ENCODE data around the gene PLEKHA6.

The PLEKHA6 gene

DNA sequence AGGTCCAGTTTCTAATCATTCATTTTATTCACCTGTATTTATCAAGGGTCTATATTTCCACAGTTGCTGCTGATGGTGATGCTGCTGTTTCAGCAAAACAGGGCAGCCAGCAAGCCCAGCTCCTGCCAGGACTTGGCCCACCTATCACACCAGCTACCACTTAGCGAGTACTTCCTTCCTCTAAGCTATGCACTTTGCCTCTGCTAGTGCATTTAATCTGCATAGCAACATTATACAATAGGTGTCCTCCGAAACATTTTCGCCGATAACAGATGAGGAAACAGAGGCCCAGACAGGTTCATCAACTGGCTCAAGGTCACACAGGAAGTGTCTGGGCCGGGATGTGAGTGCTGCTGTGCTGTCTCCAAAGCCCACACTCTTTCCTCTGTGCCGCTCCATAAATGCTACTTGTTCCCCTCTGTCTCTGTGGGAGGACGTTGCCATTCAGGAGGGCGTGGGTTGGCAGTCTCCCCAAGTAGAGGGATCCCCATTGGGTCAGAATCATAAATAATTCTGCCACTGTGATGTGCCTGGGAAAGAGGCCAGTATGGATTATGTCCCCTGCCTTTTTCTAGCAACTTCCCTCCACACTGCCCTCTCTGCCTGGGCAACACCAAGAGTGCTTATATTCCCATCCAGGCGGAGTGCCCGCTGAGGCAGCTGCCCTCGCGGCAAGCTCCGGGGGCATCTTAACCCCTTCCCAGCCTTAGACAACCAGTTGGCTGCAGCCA, 9.4 kb upstream of the PLEKHA6 start:
- Histone ChIP-seq H3K9ac (ENCODE audit: low read depth, low read length) (no peak overlapping the region), H3K4me1 (ENCODE audit: insufficient read depth, low read length) (no peaks in the 10 kb centered on the region), H3K36me3 (ENCODE audit: insufficient read depth, low read length) (no peaks in the 10 kb centered on the region), H3K9me3 (ENCODE audit: control insufficient read depth, insufficient read depth, low read length) (no peaks in the 10 kb centered on the region)

DNA sequence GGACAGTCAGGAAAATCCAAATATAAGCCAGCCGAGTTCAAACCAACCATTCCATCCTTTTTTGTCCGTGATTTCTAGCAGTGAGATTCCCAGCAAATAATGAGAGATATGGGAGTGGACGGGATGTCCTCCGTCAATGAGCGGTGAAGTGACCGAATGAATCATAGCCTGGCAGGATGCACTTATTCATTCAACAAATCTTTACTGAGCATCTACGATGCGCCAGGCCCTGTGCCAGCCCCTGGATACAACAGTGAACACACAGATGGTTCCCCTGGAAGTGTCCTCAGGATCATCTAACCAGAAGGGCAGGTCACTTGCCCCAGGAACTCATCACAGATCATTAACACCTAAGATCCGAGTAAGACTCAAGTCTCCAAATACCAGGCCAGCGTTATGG, 8.2 kb upstream of the PLEKHA6 start:
- H3K9ac ChIP-seq (ENCODE audit: low read depth, low read length): no peak overlapping the region

DNA sequence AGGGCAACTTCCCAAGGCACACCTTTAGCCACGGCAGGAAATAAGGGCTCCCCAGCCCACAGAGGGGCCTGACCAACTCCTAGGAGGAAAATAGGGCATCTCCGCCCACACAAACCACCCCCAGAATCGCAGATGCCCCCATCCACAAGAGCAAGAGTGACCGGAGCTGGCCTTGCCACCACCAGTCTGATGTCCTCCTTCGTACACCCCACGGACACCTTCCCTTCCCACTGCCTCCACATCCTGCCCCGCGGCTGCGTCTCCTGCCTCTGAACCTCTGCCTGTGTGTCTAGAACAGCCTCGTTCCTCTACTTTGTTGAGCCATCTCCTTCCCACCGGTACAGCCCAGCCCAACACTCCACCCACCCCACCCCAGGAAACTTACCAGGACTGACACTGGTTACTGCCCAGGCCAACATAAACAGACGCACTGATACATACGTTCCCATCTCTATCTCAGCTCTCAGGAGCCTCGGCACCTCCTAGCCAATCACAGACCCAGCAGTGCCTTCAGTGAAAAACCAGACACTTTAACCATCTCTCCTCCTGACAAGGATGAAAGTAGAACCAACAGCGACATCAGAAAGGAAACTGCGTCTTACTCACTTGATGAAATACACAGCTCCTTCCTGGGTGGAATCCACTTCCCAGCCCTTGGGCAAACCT, 7.6 kb upstream of the PLEKHA6 start:
- Histone ChIP-seq H3K36me3 (ENCODE audit: insufficient read depth, low read length) (no peaks in the 10 kb centered on the region), H3K9ac (ENCODE audit: low read depth, low read length) (no peak overlapping the region), H3K4me1 (ENCODE audit: insufficient read depth, low read length) (no peaks in the 10 kb centered on the region), H3K9me3 (ENCODE audit: control insufficient read depth, insufficient read depth, low read length) (no peaks in the 10 kb centered on the region)

More for the DNA sequence above, 8.2 kb upstream of the PLEKHA6 start:
- Histone ChIP-seq H3K4me1 (ENCODE audit: insufficient read depth, low read length) (no peaks in the 10 kb centered on the region), H3K36me3 (ENCODE audit: insufficient read depth, low read length) (no peaks in the 10 kb centered on the region), H3K9me3 (ENCODE audit: control insufficient read depth, insufficient read depth, low read length) (no peaks in the 10 kb centered on the region)

GRCh38 chr1:204366759-204367158, 7.0 kb upstream of the PLEKHA6 start:
- Histone ChIP-seq H3K4me1 (ENCODE audit: insufficient read depth, low read length) (no peaks in the 10 kb centered on the region), H3K9me3 (ENCODE audit: control insufficient read depth, insufficient read depth, low read length) (no peaks in the 10 kb centered on the region), H3K36me3 (ENCODE audit: insufficient read depth, low read length) (no peaks in the 10 kb centered on the region), H3K9ac (ENCODE audit: low read depth, low read length) (no peak overlapping the region)

DNA sequence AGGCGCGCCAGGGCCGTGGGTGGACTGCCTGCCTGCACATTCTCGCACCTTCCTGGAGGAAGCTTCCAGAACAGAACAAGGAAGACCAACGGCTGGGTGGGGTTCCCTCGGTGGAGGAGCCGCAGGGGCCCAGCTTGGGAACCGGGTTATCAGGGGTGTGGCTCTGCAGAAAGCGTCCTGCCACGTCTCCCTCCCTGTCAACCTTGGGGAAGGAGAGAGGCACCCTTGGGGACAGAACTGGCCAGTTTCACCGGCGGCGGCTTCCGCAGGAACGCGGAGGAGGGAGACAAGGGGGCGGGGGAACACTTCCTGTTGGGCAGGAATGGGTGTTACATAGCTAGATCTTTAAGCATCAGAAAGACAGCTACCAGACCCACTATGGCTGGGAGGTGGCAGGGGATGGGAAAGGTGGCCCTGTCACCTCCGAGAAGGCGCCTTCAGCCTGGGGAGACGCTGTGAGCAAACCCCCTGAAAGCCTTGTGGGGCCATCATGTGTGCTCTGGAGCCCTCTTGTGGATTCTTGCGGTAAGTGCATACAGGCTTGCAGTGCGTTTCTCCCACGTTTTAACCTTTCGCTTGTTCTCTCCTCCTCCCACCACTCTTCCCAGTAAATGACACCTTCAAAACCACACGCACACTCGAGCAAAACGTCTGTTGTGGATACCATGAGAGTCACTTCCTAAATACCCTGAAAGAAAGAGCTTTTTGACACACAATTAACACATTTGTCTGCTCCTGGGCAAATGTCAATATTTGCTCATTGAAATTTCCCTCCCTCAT, 3.8 kb upstream of the PLEKHA6 start:
- H3K9me3 ChIP-seq (ENCODE audit: control insufficient read depth, insufficient read depth, low read length): no peaks in the 10 kb centered on the region
- no peaks in the 10 kb centered on the region for H3K36me3 ChIP-seq (ENCODE audit: insufficient read depth, low read length)
- peak overlapping the region; percentile 6 for H3K9ac ChIP-seq (ENCODE audit: low read depth, low read length)
- peaks cover 8% of the 10 kb centered on the region for H3K4me1 ChIP-seq (ENCODE audit: insufficient read depth, low read length)

GRCh38 chr1:204362984-204363334, 3.2 kb upstream of the PLEKHA6 start:
- H3K9ac ChIP-seq (ENCODE audit: low read depth, low read length): peak overlapping the region; percentile 6
- H3K9me3 ChIP-seq (ENCODE audit: control insufficient read depth, insufficient read depth, low read length): no peaks in the 10 kb centered on the region
- H3K4me1 ChIP-seq (ENCODE audit: insufficient read depth, low read length): peaks cover 12% of the 10 kb centered on the region
- no peaks in the 10 kb centered on the region for H3K36me3 ChIP-seq (ENCODE audit: insufficient read depth, low read length)

DNA sequence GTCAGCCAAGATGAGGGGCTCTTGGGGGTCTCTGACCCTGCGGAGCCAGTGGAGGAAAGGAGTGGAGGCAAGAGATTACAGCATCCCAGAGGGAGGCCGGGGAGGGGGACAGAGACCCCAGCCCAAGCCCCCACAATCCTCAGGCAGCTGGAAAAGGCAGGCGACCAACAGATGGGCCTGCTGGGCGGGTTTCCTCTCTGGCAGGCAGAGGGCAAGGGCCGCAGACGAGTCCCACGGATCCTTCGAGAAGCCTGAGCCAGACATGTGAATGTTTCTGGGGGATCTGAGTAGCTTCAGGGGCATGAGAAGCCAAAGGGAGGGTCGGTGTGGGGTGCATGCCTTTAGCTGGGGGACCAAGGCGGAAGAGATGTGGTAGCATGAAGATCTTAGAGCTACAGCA, 2.1 kb upstream of the PLEKHA6 start:
- Histone ChIP-seq H3K9me3 (ENCODE audit: control insufficient read depth, insufficient read depth, low read length) (no peaks in the 10 kb centered on the region), H3K9ac (ENCODE audit: low read depth, low read length) (no peak overlapping the region), H3K4me1 (ENCODE audit: insufficient read depth, low read length) (peaks cover 18% of the 10 kb centered on the region), H3K36me3 (ENCODE audit: insufficient read depth, low read length) (no peaks in the 10 kb centered on the region)

DNA sequence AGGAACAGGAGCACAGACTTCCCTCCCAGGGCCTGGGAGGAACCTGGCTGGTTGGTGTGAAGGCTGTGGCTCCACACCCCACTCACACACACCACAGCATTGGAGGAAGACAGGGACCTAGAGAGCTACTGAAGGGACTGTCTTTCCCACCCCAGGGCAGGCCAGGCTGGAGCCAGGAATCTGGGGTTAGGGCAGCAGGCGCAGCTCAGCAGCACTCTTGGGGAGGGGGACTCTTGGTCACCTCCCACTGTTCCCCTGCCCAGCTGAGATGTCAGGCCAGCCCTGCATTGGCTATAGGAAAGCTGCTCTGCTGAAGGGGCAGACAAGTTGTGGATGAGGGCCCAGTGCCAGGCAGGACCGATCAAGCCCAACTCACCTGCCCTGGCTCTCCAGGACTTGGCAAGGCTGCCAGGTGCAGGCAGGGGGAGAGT, 1.6 kb upstream of the PLEKHA6 start:
- Histone ChIP-seq H3K9ac (ENCODE audit: low read depth, low read length) (no peak overlapping the region), H3K36me3 (ENCODE audit: insufficient read depth, low read length) (no peaks in the 10 kb centered on the region), H3K9me3 (ENCODE audit: control insufficient read depth, insufficient read depth, low read length) (no peaks in the 10 kb centered on the region), H3K4me1 (ENCODE audit: insufficient read depth, low read length) (peaks cover 18% of the 10 kb centered on the region)

GRCh38 chr1:204360314-204360713, 585 bp upstream of the PLEKHA6 start:
- Histone ChIP-seq H3K36me3 (ENCODE audit: insufficient read depth, low read length) (no peaks in the 10 kb centered on the region), H3K4me1 (ENCODE audit: insufficient read depth, low read length) (peaks cover 18% of the 10 kb centered on the region), H3K9ac (ENCODE audit: low read depth, low read length) (no peak overlapping the region), H3K9me3 (ENCODE audit: control insufficient read depth, insufficient read depth, low read length) (no peaks in the 10 kb centered on the region)

DNA sequence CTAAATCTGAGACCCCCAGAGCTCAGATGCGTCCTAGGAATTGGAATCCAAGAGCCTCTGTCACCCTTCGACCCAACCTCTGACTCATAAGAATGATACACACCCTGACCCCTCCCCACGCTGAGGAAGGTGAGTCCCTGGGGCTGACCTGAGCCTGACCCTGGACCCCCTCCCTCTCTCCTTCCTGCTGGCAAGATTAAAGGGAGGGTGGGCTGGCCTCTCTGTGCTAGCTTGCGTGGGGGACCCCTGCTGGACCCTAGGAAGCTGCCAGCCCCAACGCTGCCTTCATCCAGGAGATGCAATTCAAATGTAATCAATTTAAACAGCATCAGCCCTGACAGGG, 627 bp downstream of the PLEKHA6 start:
- Histone ChIP-seq H3K9me3 (ENCODE audit: control insufficient read depth, insufficient read depth, low read length) (no peaks in the 10 kb centered on the region), H3K9ac (ENCODE audit: low read depth, low read length) (no peak overlapping the region; the same call in 1 of the 2 replicates), H3K36me3 (ENCODE audit: insufficient read depth, low read length) (no peaks in the 10 kb centered on the region), H3K4me1 (ENCODE audit: insufficient read depth, low read length) (peaks cover 18% of the 10 kb centered on the region)

DNA sequence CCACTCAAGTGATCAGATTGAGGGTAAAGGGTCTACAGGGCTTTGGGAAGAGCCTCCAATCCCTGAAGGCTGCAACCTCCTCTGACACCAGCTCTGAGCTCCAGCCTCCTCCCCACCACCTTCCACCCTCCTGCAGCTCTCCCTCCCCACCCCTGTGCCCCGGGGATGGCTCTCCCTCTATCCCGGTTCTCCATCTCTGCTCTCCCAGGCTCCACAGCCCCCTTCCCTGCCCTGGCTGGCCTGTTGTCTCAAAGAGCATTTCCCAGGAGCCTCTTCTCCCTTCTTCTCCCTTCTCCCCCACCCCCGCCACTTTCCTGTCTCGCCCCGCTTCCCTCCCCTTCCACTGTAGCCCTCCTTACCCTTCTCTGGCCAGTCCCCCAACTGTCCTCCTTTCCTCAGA, 1.1 kb downstream of the PLEKHA6 start:
- Histone ChIP-seq H3K9me3 (ENCODE audit: control insufficient read depth, insufficient read depth, low read length) (no peaks in the 10 kb centered on the region), H3K4me1 (ENCODE audit: insufficient read depth, low read length) (peaks cover 18% of the 10 kb centered on the region), H3K9ac (ENCODE audit: low read depth, low read length) (no peak overlapping the region; the same call in 1 of the 2 replicates), H3K36me3 (ENCODE audit: insufficient read depth, low read length) (no peaks in the 10 kb centered on the region)

GRCh38 chr1:204357551-204358490, 1.9 kb downstream of the PLEKHA6 start:
- Histone ChIP-seq H3K9ac (ENCODE audit: low read depth, low read length) (no peak overlapping the region), H3K4me1 (ENCODE audit: insufficient read depth, low read length) (peaks cover 18% of the 10 kb centered on the region), H3K9me3 (ENCODE audit: control insufficient read depth, insufficient read depth, low read length) (no peaks in the 10 kb centered on the region), H3K36me3 (ENCODE audit: insufficient read depth, low read length) (no peaks in the 10 kb centered on the region)

GRCh38 chr1:204356997-204357396, 2.7 kb downstream of the PLEKHA6 start:
- Histone ChIP-seq H3K4me1 (ENCODE audit: insufficient read depth, low read length) (peaks cover 18% of the 10 kb centered on the region), H3K36me3 (ENCODE audit: insufficient read depth, low read length) (no peaks in the 10 kb centered on the region), H3K9me3 (ENCODE audit: control insufficient read depth, insufficient read depth, low read length) (no peaks in the 10 kb centered on the region), H3K9ac (ENCODE audit: low read depth, low read length) (no peak overlapping the region)

- peaks cover 23% of the 10 kb centered on the region for H3K4me1 ChIP-seq (ENCODE audit: insufficient read depth, low read length)
Measured at GRCh38 chr1:204355913-204356312, 3.8 kb downstream of the PLEKHA6 start.

More at GRCh38 chr1:204355913-204356312, 3.8 kb downstream of the PLEKHA6 start:
- H3K9me3 ChIP-seq (ENCODE audit: control insufficient read depth, insufficient read depth, low read length): no peaks in the 10 kb centered on the region
- H3K9ac ChIP-seq (ENCODE audit: low read depth, low read length): no peak overlapping the region
- no peaks in the 10 kb centered on the region for H3K36me3 ChIP-seq (ENCODE audit: insufficient read depth, low read length)

Measured in ES-I3 (cell line).